IMR-90 (cell line): Measurements from ENCODE around the gene RNF114. TPM values are rescaled to one million over a fixed set of nuclear protein-coding genes. Genes with fewer than 3 reads are reported as not detected.
A peak's percentile ranks its signal among the peaks of the same experiment; 100 is the strongest.

Source experiments
- ATAC-seq: fragments of 200-7000 bp; cut with Tn5 transposase; 2 replicates; pipeline ENCODE4 v1.9.1; 2020; ENCODE audit warnings: low read depth, mild to moderate bottlenecking, moderate library complexity
- BruUV-seq: library from RNA; stranded (reverse); fragments of 400-500 nt; replicated peaks from 2 replicates; lab custom pipeline; 2021; lab: Mats Ljungman, UMichigan
- CTCF ChIA-PET: fragments of 300-600 bp; formaldehyde crosslinking; extraction: SDS; loops from one replicate; lab custom pipeline; 2021; ENCODE audit warnings: antibody characterized with exemption; lab: Yijun Ruan, JAX
- POLR2A ChIA-PET: fragments of 300-600 bp; sonication (Branson Sonifier 250); formaldehyde crosslinking; loops from one replicate; lab custom pipeline; 2022; ENCODE audit warnings: antibody characterized with exemption; ENCODE audit not compliant: unreplicated experiment; lab: Charles Lee
- DNase-seq: peaks from one replicate; pipeline ENCODE4 v3.0.0; 2013
- H2AFZ ChIP-seq: replicated peaks from 2 replicates; pipeline ENCODE3; 2013; ENCODE audit warnings: low read length, mild to moderate bottlenecking; ENCODE audit not compliant: poor library complexity
- H2AK5ac ChIP-seq: 2 replicates; pipeline ENCODE4 v1.6.1; 2013; ENCODE audit warnings: low read depth, low read length, inconsistent platforms
- H2AK9ac ChIP-seq: replicated peaks from 2 replicates; pipeline ENCODE3; 2013; ENCODE audit warnings: mild to moderate bottlenecking, low read depth, low read length, moderate library complexity; ENCODE audit not compliant: poor library complexity
- H2BK120ac ChIP-seq: 2 replicates; pipeline ENCODE4 v1.6.1; 2013; ENCODE audit warnings: low read depth, low read length, inconsistent platforms
- H2BK15ac ChIP-seq: 3 replicates; pipeline ENCODE4 v1.6.1; 2013; ENCODE audit warnings: low read depth, low read length, inconsistent platforms
- H2BK20ac ChIP-seq: 2 replicates; pipeline ENCODE4 v1.6.1; 2013; ENCODE audit warnings: low read depth, mild to moderate bottlenecking, inconsistent platforms, low read length, moderate library complexity
- H2BK5ac ChIP-seq: 2 replicates; pipeline ENCODE4 v1.6.1; 2013; ENCODE audit warnings: mild to moderate bottlenecking, low read depth, low read length, inconsistent platforms; ENCODE audit not compliant: poor library complexity, severe bottlenecking
- H3K14ac ChIP-seq: replicated peaks from 2 replicates; pipeline ENCODE4 v1.6.1; 2013; ENCODE audit warnings: low read depth, low read length, inconsistent platforms
- H3K18ac ChIP-seq: 2 replicates; pipeline ENCODE4 v1.6.1; 2013; ENCODE audit warnings: low read depth, low read length, control low read depth
- H3K23ac ChIP-seq: 2 replicates; pipeline ENCODE4 v1.6.1; 2013; ENCODE audit warnings: low read depth, low read length, inconsistent platforms
- H3K27ac ChIP-seq: 2 replicates; pipeline ENCODE4 v1.5.1; 2013; ENCODE audit warnings: mild to moderate bottlenecking, control low read depth, low read length; ENCODE audit not compliant: insufficient read depth
- H3K27me3 ChIP-seq: 2 replicates; pipeline ENCODE4 v1.6.1; 2013; ENCODE audit warnings: low read length; ENCODE audit not compliant: control insufficient read depth, insufficient read depth
- H3K36me3 ChIP-seq: 2 replicates; pipeline ENCODE4 v1.6.1; 2013; ENCODE audit warnings: low read length, mixed read lengths; ENCODE audit not compliant: control insufficient read depth, insufficient read depth
- H3K4ac ChIP-seq: 2 replicates; pipeline ENCODE4 v1.6.1; 2013; ENCODE audit warnings: low read depth, low read length, inconsistent platforms
- H3K4me1 ChIP-seq: 2 replicates; pipeline ENCODE4 v1.6.1; 2013; ENCODE audit warnings: low read length, mixed read lengths; ENCODE audit not compliant: control insufficient read depth, insufficient read depth
- H3K4me2 ChIP-seq: 2 replicates; pipeline ENCODE4 v1.6.1; 2013; ENCODE audit warnings: low read depth, mild to moderate bottlenecking, control low read depth, low read length, moderate library complexity
- H3K4me3 ChIP-seq: 2 replicates; pipeline ENCODE4 v1.5.1; 2013; ENCODE audit warnings: low read depth, mild to moderate bottlenecking, control low read depth, low read length, moderate library complexity; ENCODE audit not compliant: insufficient read depth
- H3K56ac ChIP-seq: 2 replicates; pipeline ENCODE4 v1.6.1; 2013; ENCODE audit warnings: low read length, inconsistent platforms; ENCODE audit not compliant: insufficient read depth; ENCODE audit errors: extremely low read depth
- H3K79me1 ChIP-seq, 2 experiments: 2 replicates each; pipeline ENCODE4 v1.6.1; 2013; ENCODE audit warnings: low read length in 2 of 2, inconsistent platforms in 1 of 2, low read depth in 1 of 2
- H3K9ac ChIP-seq: 2 replicates; pipeline ENCODE4 v1.6.1; 2013; ENCODE audit warnings: low read depth, low read length, control low read depth
- H3K9me1 ChIP-seq: 2 replicates; pipeline ENCODE4 v1.6.1; 2013; ENCODE audit warnings: low read length, inconsistent platforms; ENCODE audit not compliant: insufficient read depth
- H3K9me3 ChIP-seq: 2 replicates; pipeline ENCODE4 v1.6.1; 2013; ENCODE audit warnings: low read length; ENCODE audit not compliant: control insufficient read depth, insufficient read depth
- H4K20me1 ChIP-seq: 2 replicates; pipeline ENCODE4 v1.6.1; 2013; ENCODE audit warnings: low read length, inconsistent platforms; ENCODE audit not compliant: insufficient read depth
- H4K5ac ChIP-seq: 2 replicates; pipeline ENCODE4 v1.6.1; 2013; ENCODE audit warnings: mild to moderate bottlenecking, low read depth, low read length, control low read depth
- H4K8ac ChIP-seq, 2 experiments: 2 replicates each; pipeline ENCODE4 v1.6.1; 2013; ENCODE audit warnings: low read depth in 2 of 2, low read length in 2 of 2, control low read depth in 1 of 2, inconsistent platforms in 1 of 2
- H4K91ac ChIP-seq: 2 replicates; pipeline ENCODE4 v1.6.1; 2013; ENCODE audit warnings: low read depth, low read length, inconsistent platforms; ENCODE audit not compliant: insufficient read depth
- BHLHE40 ChIP-seq: fragments of 150-350 bp; IDR thresholded peaks from 2 replicates; pipeline ENCODE4 v1.6.1; 2016; ENCODE audit warnings: mild to moderate bottlenecking, low read depth, low read length
- ELK1 ChIP-seq: fragments of 150-350 bp; IDR thresholded peaks from 2 replicates; pipeline ENCODE4 v1.6.1; 2016; ENCODE audit warnings: low read depth, mild to moderate bottlenecking, low read length, moderate library complexity, borderline replicate concordance
- MAFK ChIP-seq: IDR thresholded peaks from 2 replicates; pipeline ENCODE4 v1.6.1; 2012; ENCODE audit warnings: low read depth, low read length, improper control_type of control experiment
- MXI1 ChIP-seq: IDR thresholded peaks from 2 replicates; pipeline ENCODE4 v1.6.1; 2012; ENCODE audit warnings: low read depth, mild to moderate bottlenecking, low read length, moderate library complexity, borderline replicate concordance
- NFE2L2 ChIP-seq: fragments of 150-350 bp; IDR thresholded peaks from 2 replicates; pipeline ENCODE4 v1.6.1; 2016; ENCODE audit warnings: low read depth, mild to moderate bottlenecking, low read length
- POLR2A ChIP-seq: IDR thresholded peaks from 2 replicates; pipeline ENCODE4 v1.6.1; 2012; ENCODE audit warnings: mild to moderate bottlenecking, low read depth, low read length
- RAD21 ChIP-seq: IDR thresholded peaks from 2 replicates; pipeline ENCODE4 v1.6.1; 2012; ENCODE audit warnings: low read length, improper control_type of control experiment
- RCOR1 ChIP-seq: IDR thresholded peaks from 2 replicates; pipeline ENCODE4 v1.6.1; 2012; ENCODE audit warnings: mild to moderate bottlenecking, low read length, improper control_type of control experiment; ENCODE audit not compliant: insufficient replicate concordance
- RFX5 ChIP-seq: IDR thresholded peaks from 2 replicates; pipeline ENCODE4 v1.8.0; 2012; ENCODE audit warnings: low read depth, mild to moderate bottlenecking, low read length, moderate library complexity
- SMC3 ChIP-seq: fragments of 150-350 bp; IDR thresholded peaks from 2 replicates; pipeline ENCODE4 v1.6.1; 2016; ENCODE audit warnings: low read depth, mild to moderate bottlenecking, antibody characterized with exemption, low read length, moderate library complexity
- USF2 ChIP-seq: fragments of 150-350 bp; IDR thresholded peaks from 2 replicates; pipeline ENCODE4 v1.6.1; 2017; ENCODE audit warnings: mild to moderate bottlenecking, antibody characterized with exemption, low read length, low read depth
- WGBS, 2 experiments: methylation state at CpG; one replicate each; pipeline versions ENCODE4 v1.1.5 to v1.1.7; 2013; ENCODE audit warnings: missing lambda C conversion rate in 2 of 2; ENCODE audit not compliant: insufficient read length in 1 of 2; ENCODE audit errors: extremely low coverage in 2 of 2; 5-methylcytosine and 5-hydroxymethylcytosine counted together
- dilution Hi-C: fragments of 300-500 bp; cut with HindIII; formaldehyde crosslinking; loops from one replicate; pipeline ENCODE4 v1.14.3; 2018; ENCODE audit warnings: low sequenced_read_pairs; ENCODE audit not compliant: unreplicated experiment
- in situ Hi-C: fragments of 300-500 bp; cut with MboI; formaldehyde crosslinking; loops from 3 replicates; pipeline ENCODE4 v1.14.3; 2019; ENCODE audit warnings: low sequenced_read_pairs, inconsistent platforms, mixed read lengths
- intact Hi-C: fragments of 100-400 bp; cut with micrococcal nuclease; formaldehyde crosslinking; loops from 2 replicates; pipeline ENCODE4 v1.10.0; 2022
- polyA plus RNA-seq, 3 experiments: library from polyadenylated mRNA; depleted of rRNA; stranded (reverse); fragments of >200 nt; gene quantifications; 2 replicates each; pipeline ENCODE4 v1.2.3, GENCODE V29; 2012; ENCODE audit warnings: low replicate concordance in 1 of 3
- total RNA-seq: library from RNA; depleted of rRNA; stranded (reverse); fragments of >200 nt; gene quantifications from 2 replicates; pipeline ENCODE4 v1.2.3, GENCODE V29; 2012

The RNF114 gene
- total and polyA plus RNA-seq, 2 of the 4 experiments (the other 2 are of a cell fraction), result 44.6 to 62.3 TPM

GRCh38 chr20:49985617-49986016, 49.4 kb downstream of the RNF114 start:
- peak overlapping the region; percentile 82 for H3K4ac ChIP-seq
- H2AFZ ChIP-seq, result peak overlapping the region; percentile 53
- 0 out of 2 replicates have a peak overlapping the region, but pooled peaks have one; percentile 11 for H2BK120ac ChIP-seq
- ChIA-PET CTCF (no interaction called here), POLR2A (no interaction called here)
- H3K9ac ChIP-seq, result peak overlapping the region; percentile 93; the same call in 1 of the 2 replicates
- peaks cover 15% of the 10 kb centered on the region for H3K36me3 ChIP-seq
- peak overlapping the region; percentile 46 for H2AK9ac ChIP-seq
- intact Hi-C loops (loop anchor here (2.0 kb wide), 1 partner anchor 45 kb away; no protein-coding TSS in a partner anchor), dilution Hi-C loops (no loop called here), in situ Hi-C loops (no loop called here)
- H3K27me3 ChIP-seq, result no peaks in the 10 kb centered on the region
- peaks cover 48% of the 10 kb centered on the region for H3K4me1 ChIP-seq
- H4K5ac ChIP-seq, result no peak overlapping the region
- H2BK20ac ChIP-seq, result no peak overlapping the region
- no peak overlapping the region for H3K18ac ChIP-seq
- H3K23ac ChIP-seq, result peak overlapping the region; percentile 86
- H3K56ac ChIP-seq, result no peak overlapping the region
- peak overlapping the region; percentile 32 for H3K4me3 ChIP-seq
- H3K79me1 ChIP-seq, result peaks cover 8 to 64% of the 10 kb centered on the region in 2 experiments; a peak in 3 of 4 replicates
- no peaks in the 10 kb centered on the region for H3K9me3 ChIP-seq
- TF ChIP-seq RCOR1, result no peak
- TF ChIP-seq MXI1, result no peak
- no peak for TF ChIP-seq BHLHE40
- no peak for TF ChIP-seq SMC3
- no peak for TF ChIP-seq USF2
- TF ChIP-seq RFX5, result no peak
- no peak for TF ChIP-seq NFE2L2
- no peak for TF ChIP-seq POLR2A
- TF ChIP-seq MAFK, result no peak
- no peak for TF ChIP-seq ELK1
- no peak for TF ChIP-seq RAD21
- H3K9me1 ChIP-seq, result peaks cover 26% of the 10 kb centered on the region
- peak overlapping the region; percentile 50; the same call in 1 of the 2 replicates for H4K91ac ChIP-seq
- WGBS, 2 experiments, result 43% methylated on average over 1 of the region's 13 CpGs; no CpG with 5 or more reads in 1 of the 2 experiments
- H2AK5ac ChIP-seq, result peak overlapping the region; percentile 52
- peak overlapping the region; percentile 9; the same call in 1 of the 2 replicates for H3K27ac ChIP-seq
- no peak for DNase-seq
- no TSS peak for BruUV-seq
- peak overlapping the region; percentile 3; the same call in 1 of the 3 replicates for H2BK15ac ChIP-seq
- peak overlapping the region; percentile 98 for H3K4me2 ChIP-seq
- peak overlapping the region; percentile 19 for H2BK5ac ChIP-seq
- peak overlapping the region; percentile 96 for H3K14ac ChIP-seq
- H4K20me1 ChIP-seq, result peaks cover 7% of the 10 kb centered on the region
- no peak for ATAC-seq
- H4K8ac ChIP-seq, result peak overlapping the region in 1 of 2 experiments; percentile 50; a peak in 1 of 4 replicates
